Duodenal mucosa (tissue), 2 donors: ENCODE data around the gene C16orf89.

Source experiments
- H3K27ac ChIP-seq: one replicate; pipeline ENCODE4 v1.7.0; 2013; ENCODE audit warnings: low read depth, low read length
- H3K27me3 ChIP-seq, 2 donors: one replicate each; pipeline ENCODE4 v1.7.0; 2013; ENCODE audit warnings: low read length in 2 of 2, control low read depth in 1 of 2; ENCODE audit not compliant: insufficient read depth in 2 of 2, control insufficient read depth in 1 of 2
- H3K36me3 ChIP-seq, 2 donors: one replicate each; pipeline ENCODE4 v1.7.0; 2013; ENCODE audit warnings: low read length in 2 of 2, control low read depth in 1 of 2; ENCODE audit not compliant: insufficient read depth in 2 of 2, control insufficient read depth in 1 of 2
- H3K4me1 ChIP-seq, 2 donors: one replicate each; pipeline ENCODE4 v1.7.0; 2013; ENCODE audit warnings: low read length in 2 of 2, control low read depth in 1 of 2; ENCODE audit not compliant: insufficient read depth in 2 of 2, control insufficient read depth in 1 of 2
- H3K4me3 ChIP-seq, 2 donors: one replicate each; pipeline ENCODE4 v1.7.0; 2013; ENCODE audit warnings: low read length in 2 of 2, low read depth in 1 of 2
- H3K9ac ChIP-seq, 2 donors: one replicate each; pipeline ENCODE4 v1.7.0; 2013; ENCODE audit warnings: low read length in 2 of 2, low read depth in 1 of 2
- H3K9me3 ChIP-seq, 2 donors: one replicate each; pipeline ENCODE4 v1.7.0; 2013; ENCODE audit warnings: low read length in 2 of 2, control low read depth in 1 of 2; ENCODE audit not compliant: control insufficient read depth in 1 of 2

Gene C16orf89

DNA sequence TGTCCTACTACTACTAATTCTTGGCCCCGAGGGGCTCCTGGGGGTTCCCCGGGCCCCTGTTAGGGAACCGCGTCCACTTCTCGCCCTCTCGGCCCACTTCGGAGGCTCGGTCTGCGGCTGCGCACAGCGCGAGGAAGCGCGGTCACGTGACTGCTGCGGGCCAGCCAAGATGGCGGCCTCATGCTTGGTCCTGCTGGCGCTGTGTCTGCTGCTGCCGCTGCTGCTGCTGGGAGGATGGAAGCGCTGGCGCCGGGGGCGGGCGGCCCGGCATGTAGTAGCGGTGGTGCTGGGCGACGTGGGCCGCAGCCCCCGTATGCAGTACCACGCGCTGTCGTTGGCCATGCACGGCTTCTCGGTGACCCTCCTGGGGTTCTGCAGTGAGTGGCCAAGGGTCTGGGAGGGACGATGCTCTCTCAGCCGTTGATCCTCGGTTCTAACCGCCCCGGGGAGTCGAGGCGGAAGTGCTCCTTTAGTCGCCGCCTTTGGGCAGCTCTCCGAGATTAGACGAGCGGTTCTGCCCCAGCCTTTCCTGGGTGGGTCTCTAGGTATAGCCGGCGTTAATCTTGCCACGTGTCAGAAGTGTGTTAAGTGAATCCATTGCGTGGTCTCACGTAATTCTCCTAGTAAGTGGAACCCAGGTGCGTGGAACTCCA, 6.1 kb upstream of the C16orf89 start, which contains the start of gene ALG1:
ALG1 (plus strand) TSS at position 163 of the 653 bp plus-strand sequence; CDS start at position 170, 7 bp downstream.
- Histone ChIP-seq H3K4me3 (peak within 1 kb of the TSS; percentile 77 to 93), H3K27me3 (no peaks in the 10 kb centered on the region), H3K9ac (peak within 1 kb of the TSS; percentile 64 to 86), H3K27ac (peak within 1 kb of the TSS; percentile 35), H3K4me1 (peaks cover 14 to 16% of the 10 kb centered on the region in 2 donors), H3K36me3 (peaks cover 12 to 17% of the 10 kb centered on the region in 2 donors), H3K9me3 (no peaks in the 10 kb centered on the region)

DNA sequence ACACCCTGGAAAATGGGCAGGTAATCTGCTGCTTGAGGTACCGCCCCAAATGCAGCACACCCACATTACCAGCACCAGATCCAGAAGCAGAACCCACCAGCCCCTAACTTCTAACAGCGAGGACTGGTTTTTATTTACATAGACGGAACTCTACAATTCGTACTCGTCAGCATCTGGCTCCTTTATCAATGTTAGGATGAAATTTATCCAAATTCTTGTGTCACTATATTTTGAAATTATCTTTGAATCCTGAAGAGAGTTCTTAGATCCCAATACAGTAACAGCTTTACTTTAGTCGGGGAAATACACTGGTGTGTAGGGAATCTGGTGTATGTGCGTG, 5.6 kb upstream of the C16orf89 start:
- no peaks in the 10 kb centered on the region for H3K27me3 ChIP-seq
- H3K4me3 ChIP-seq: peak overlapping the region; percentile 77 to 93
- H3K36me3 ChIP-seq: peaks cover 11 to 13% of the 10 kb centered on the region in 2 donors
- H3K9ac ChIP-seq: peak overlapping the region; percentile 64 to 86
- H3K4me1 ChIP-seq: peaks cover 14 to 16% of the 10 kb centered on the region in 2 donors
- no peaks in the 10 kb centered on the region for H3K9me3 ChIP-seq
- H3K27ac ChIP-seq: peak overlapping the region; percentile 35

DNA sequence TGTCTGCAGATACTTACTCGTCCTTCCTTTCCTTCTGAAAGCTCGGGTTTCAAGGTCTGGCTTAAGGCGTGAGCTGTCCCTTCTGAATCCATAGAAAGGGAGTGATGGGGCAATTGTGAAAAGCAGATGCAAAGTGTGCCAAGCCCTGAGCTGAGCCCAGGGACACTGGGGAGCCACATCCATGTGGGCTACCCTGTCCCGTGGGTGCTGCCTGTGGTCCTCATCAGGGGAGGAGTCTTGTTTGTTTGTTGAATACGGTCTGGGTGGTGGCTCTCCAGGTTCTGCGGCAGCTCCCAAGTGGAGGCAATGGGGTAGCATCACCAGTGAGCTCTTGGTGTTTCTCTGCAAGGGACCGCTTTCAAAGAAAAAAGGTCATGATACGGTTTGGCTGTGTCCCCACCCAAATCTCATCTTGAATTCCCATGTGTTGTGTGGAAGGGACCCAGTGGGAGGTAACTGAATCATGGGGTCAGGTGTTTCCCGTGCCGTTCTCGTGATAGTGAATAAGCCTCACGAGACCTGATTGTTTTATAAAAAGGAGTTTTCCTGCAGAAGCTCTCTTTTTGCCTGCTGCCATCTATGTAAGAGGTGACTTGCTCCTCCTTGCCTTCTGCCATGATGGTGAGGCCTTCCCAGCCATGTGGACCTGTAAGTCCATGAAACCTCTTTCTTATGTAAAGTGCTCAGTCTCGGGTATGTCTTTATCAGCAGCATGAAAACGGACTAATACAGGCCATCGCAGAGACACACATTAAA, 4.9 kb upstream of the C16orf89 start:
- Histone ChIP-seq H3K4me3 (no peak overlapping the region), H3K27me3 (no peaks in the 10 kb centered on the region), H3K9me3 (no peaks in the 10 kb centered on the region), H3K4me1 (peaks cover 16 to 18% of the 10 kb centered on the region in 2 donors), H3K9ac (no peak overlapping the region), H3K36me3 (peaks cover 4 to 6% of the 10 kb centered on the region in 2 donors), H3K27ac (no peak overlapping the region)

DNA sequence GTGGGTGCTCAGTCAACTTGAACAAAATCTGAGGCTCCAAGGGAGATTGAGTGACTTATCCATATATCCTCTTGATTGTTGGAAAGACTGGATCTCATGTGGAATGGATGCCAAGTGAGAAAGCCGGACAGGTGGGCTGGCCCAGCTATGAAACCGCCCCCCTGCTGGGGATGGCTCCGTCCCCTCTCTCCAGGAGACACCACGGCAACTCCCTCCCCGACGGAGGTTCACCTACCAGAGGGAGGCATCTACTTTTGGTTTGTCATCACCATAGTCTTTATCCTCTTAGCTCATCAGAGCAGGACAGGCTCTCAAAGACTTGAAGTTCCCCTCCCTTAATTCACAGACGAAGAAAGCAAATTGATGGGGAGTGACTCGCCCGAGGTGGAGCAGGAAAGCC, 4.1 kb upstream of the C16orf89 start:
- H3K27me3 ChIP-seq: no peaks in the 10 kb centered on the region
- no peaks in the 10 kb centered on the region for H3K9me3 ChIP-seq
- H3K9ac ChIP-seq: no peak overlapping the region
- H3K4me3 ChIP-seq: no peak overlapping the region
- no peak overlapping the region for H3K27ac ChIP-seq
- peaks cover 24 to 25% of the 10 kb centered on the region in 2 donors for H3K4me1 ChIP-seq
- H3K36me3 ChIP-seq: no peaks in the 10 kb centered on the region

DNA sequence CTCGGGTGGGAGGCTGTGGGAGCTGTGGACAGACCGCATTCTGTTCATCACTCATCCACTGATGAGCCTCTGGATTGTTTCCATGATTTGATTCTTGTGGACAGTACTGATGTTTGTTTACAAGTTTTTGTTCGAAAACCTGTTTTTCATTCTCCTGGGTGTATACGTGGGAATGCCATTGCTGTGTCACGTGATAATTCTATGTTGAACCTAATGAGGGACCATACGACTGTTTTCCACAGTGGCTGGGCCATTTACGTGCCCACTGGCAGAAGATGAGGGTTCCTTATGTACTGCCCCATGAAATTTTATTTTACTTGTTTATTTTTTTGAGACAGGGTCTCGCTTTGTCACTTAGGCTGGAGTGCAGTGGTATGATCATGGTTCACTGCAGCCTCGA, 3.3 kb upstream of the C16orf89 start:
- no peak overlapping the region for H3K4me3 ChIP-seq
- no peak overlapping the region for H3K9ac ChIP-seq
- no peaks in the 10 kb centered on the region for H3K9me3 ChIP-seq
- peaks cover 26 to 29% of the 10 kb centered on the region in 2 donors for H3K4me1 ChIP-seq
- no peaks in the 10 kb centered on the region for H3K36me3 ChIP-seq
- no peaks in the 10 kb centered on the region for H3K27me3 ChIP-seq
- H3K27ac ChIP-seq: no peak overlapping the region

DNA sequence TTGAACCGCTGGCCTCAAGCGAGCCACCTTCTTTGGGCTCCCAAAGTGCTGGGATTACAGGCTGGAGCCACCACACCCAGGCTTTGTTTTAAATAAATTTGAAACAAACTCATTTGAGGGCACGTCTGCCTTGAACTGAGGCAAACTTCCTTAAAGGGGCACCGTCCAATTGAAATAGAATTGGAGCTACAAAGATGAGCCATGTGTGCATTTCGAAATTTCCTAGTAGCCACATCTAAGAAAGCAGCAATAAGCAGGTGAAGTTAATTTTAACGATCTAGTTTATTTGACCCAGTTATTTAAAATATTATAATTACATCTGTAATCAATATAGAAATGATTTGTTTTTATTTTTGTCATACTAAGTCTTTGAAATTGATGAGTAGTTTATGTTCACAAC, 755 bp upstream of the C16orf89 start:
- no peaks in the 10 kb centered on the region for H3K36me3 ChIP-seq
- no peaks in the 10 kb centered on the region for H3K27me3 ChIP-seq
- H3K4me1 ChIP-seq: peaks cover 15 to 19% of the 10 kb centered on the region in 2 donors
- H3K27ac ChIP-seq: no peak overlapping the region
- no peaks in the 10 kb centered on the region for H3K9me3 ChIP-seq
- no peak overlapping the region for H3K4me3 ChIP-seq
- no peak overlapping the region for H3K9ac ChIP-seq

DNA sequence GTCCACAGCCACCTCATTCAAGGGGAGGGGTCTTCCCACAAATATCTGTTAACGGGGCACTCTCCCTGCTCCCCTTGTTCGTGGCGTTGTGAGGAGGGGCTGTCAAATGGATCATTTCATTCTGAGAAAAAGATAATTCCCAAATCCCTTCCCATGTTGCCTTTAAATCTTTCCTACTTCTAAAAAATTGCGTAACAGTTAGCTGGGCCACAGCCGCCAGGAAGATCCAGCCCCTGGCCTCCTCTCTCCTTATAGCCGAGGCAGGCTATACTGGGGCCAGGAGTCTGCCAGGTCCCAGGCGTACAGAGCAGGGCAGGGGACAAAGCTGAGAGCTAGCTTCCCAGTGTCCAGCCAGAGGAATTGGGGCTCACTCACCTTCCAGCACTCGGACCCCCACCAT, 430 bp downstream of the C16orf89 start:
- no peaks in the 10 kb centered on the region for H3K36me3 ChIP-seq
- H3K9me3 ChIP-seq: no peaks in the 10 kb centered on the region
- H3K9ac ChIP-seq: no peak overlapping the region
- H3K4me3 ChIP-seq: peak overlapping the region in 1 of 2 donors; percentile 10
- no peak overlapping the region for H3K27ac ChIP-seq
- no peaks in the 10 kb centered on the region for H3K27me3 ChIP-seq
- peaks cover 10 to 15% of the 10 kb centered on the region in 2 donors for H3K4me1 ChIP-seq

DNA sequence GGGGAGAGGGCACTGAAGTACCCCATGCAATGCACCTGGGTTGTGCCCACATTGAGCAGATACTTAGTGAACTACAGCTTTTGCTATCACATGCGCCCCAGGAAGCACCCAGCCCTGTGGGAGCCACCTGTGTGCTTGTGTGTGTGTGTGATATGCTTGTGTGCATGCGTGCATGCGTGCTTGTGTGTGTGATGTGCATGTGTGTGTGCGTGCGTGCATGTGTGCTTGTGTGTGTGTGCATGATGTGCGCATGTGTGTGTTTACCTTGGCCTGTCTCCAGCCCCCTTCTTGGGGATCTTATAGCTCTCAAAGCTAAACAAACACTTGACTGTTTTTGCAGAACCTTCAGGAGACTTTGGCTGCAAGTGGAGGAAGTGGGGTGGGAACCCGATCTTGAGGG, 841 bp downstream of the C16orf89 start:
- H3K27me3 ChIP-seq: no peaks in the 10 kb centered on the region
- no peak overlapping the region for H3K4me3 ChIP-seq
- H3K9me3 ChIP-seq: no peaks in the 10 kb centered on the region
- no peaks in the 10 kb centered on the region for H3K36me3 ChIP-seq
- H3K27ac ChIP-seq: no peak overlapping the region
- H3K9ac ChIP-seq: no peak overlapping the region
- H3K4me1 ChIP-seq: peaks cover 10 to 15% of the 10 kb centered on the region in 2 donors

DNA sequence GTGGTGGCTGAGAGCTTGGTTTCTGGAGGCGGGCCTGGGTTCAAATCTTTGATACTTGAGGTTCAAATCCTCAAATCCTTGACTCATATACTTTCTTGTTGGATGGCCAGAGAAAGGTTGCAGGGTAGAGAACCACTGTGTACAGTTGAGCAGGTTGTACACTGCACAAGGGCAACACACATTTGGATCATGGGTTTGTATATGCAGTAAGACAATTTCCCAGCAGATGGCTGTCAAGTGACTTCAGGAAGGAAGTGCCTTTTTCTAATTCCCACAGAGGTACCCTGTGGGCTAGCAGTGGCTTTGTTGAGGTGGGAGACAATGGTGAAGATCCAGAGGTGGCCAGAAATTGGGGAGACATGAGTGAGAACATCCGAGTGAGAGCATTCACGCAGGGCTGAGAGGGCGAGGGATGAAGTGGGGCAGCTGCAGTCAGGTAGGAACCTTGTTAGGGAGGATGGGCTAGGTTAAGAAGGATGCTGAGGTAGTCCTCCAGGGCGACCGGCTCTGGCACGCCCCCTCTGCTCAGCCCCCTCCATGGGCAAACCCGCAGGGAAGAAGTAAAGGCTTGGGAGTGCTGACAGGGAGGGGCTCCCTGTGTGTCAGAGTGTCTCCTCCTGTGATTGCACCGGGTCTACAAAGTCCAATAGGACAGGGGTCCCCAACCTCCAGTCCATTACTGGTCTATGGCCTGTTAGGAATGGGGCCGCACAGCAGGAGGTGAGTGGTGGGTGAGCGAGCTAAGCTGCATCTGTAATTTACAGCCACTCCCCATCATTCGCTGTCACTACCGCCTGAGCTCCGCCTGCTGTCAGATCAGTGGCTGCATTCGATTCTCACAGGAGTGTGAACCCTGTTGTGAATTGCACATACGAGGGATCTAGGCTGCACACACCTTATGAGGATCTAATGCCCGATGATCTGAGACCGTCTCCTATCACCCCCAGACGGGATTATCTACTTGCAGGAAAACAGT, 2.7 kb downstream of the C16orf89 start:
- Histone ChIP-seq H3K36me3 (no peaks in the 10 kb centered on the region), H3K27me3 (no peaks in the 10 kb centered on the region), H3K4me3 (no peak overlapping the region), H3K9me3 (no peaks in the 10 kb centered on the region), H3K27ac (no peak overlapping the region), H3K4me1 (peaks cover 10 to 15% of the 10 kb centered on the region in 2 donors), H3K9ac (no peak overlapping the region)
